ENCODE data around the gene OBI1.

- TF ChIP-seq CTCF (IDR thresholded peaks at IDR 0.05; ENCODE audit: low read depth, low read length) (no peak), POLR2A (IDR thresholded peaks at IDR 0.05; ENCODE audit: extremely low read depth, insufficient read length) (no peak), MAX (IDR thresholded peaks at IDR 0.05; ENCODE audit: low read depth, low read length) (no peak)
Measured at GRCh38 chr13:78589206-78589605, 69.7 kb downstream of the OBI1 start.

All from NB4 (cell line).